Hematopoietic multipotent progenitor cell treated with erythropoietin and hydrocortisone succinate and interleukin-3 and kit ligand, for 15 days (in vitro differentiated cells): Measurements from ENCODE around the gene DAD1.

ENCODE experiments used
- DNase-seq: peaks from one replicate; pipeline ENCODE4 v3.0.0-alpha.2; 2015; ENCODE audit warnings: low spot score

The DAD1 gene

GRCh38 chr14:22598896-22599244 is 9.8 kb upstream of the DAD1 start:
- DNase-seq: peak; percentile 78

GRCh38 chr14:22598099-22598895 is 9.3 kb upstream of the DAD1 start, which contains the start of gene ABHD4:
Gene ABHD4, plus strand, starts transcription at chr14:22598300. Its CDS starts 7 bp downstream, at chr14:22598307.
- DNase-seq: peak; percentile 78

GRCh38 chr14:22597771-22598098 is 8.7 kb upstream of the DAD1 start:
- DNase-seq: no peak

GRCh38 chr14:22597265-22597664 is 8.2 kb upstream of the DAD1 start:
- DNase-seq: no peak

GRCh38 chr14:22596354-22596879 is 7.4 kb upstream of the DAD1 start:
- no peak for DNase-seq

- DNase-seq: no peak
These were observed 5.2 kb upstream of the DAD1 start for GRCh38 chr14:22594156-22594716.

- peak; percentile 52 for DNase-seq
These were observed 4.6 kb upstream of the DAD1 start for GRCh38 chr14:22593601-22594000.

GRCh38 chr14:22593189-22593588 is 4.2 kb upstream of the DAD1 start:
- no peak for DNase-seq

- DNase-seq: no peak
These were observed 413 bp downstream of the DAD1 start for GRCh38 chr14:22588526-22589095.

- DNase-seq: peak; percentile 76
These were observed 1.2 kb downstream of the DAD1 start for GRCh38 chr14:22587677-22588422.

GRCh38 chr14:22587247-22587646 is 1.8 kb downstream of the DAD1 start:
- DNase-seq: no peak

GRCh38 chr14:22583994-22584393 is 5.0 kb downstream of the DAD1 start:
- no peak for DNase-seq

GRCh38 chr14:22580625-22581024 is 8.4 kb downstream of the DAD1 start:
- no peak for DNase-seq

- no peak for DNase-seq
These were observed 9.1 kb downstream of the DAD1 start for GRCh38 chr14:22579881-22580280.

GRCh38 chr14:22579236-22579635 is 9.8 kb downstream of the DAD1 start:
- no peak for DNase-seq

- DNase-seq: no peak
These were observed 11.6 kb downstream of the DAD1 start for GRCh38 chr14:22577334-22577908.

- no peak for DNase-seq
These were observed 15.2 kb downstream of the DAD1 start for GRCh38 chr14:22573804-22574203.

- no peak for DNase-seq
These were observed 16.4 kb downstream of the DAD1 start for GRCh38 chr14:22572562-22573058.

GRCh38 chr14:22570132-22570949 is 18.7 kb downstream of the DAD1 start:
- DNase-seq: peak; percentile 90

GRCh38 chr14:22569737-22570131 is 19.3 kb downstream of the DAD1 start:
- no peak for DNase-seq

GRCh38 chr14:22569106-22569736 is 19.8 kb downstream of the DAD1 start:
- no peak for DNase-seq
